Activated CD8-positive, alpha-beta T cell treated with anti-CD3 and anti-CD28 coated beads for 36 hours (primary cell): ENCODE measurements around the gene CLDN6. TPM values are rescaled to one million over a fixed set of nuclear protein-coding genes. Genes with fewer than 3 reads are reported as not detected.

ENCODE experiments used
- ATAC-seq: fragments of 200-7000 bp; cut with Tn5 transposase; one replicate; pipeline ENCODE4 v1.10.0; 2021; ENCODE audit warnings: mild to moderate bottlenecking, moderate library complexity
- CTCF ChIA-PET: fragments of 350-600 bp; sonication (Branson Sonifier 250); formaldehyde crosslinking; loops from one replicate; lab custom pipeline; 2021; ENCODE audit warnings: antibody characterized with exemption; lab: Charles Lee
- POLR2A ChIA-PET: fragments of 350-600 bp; sonication (Branson Sonifier 250); formaldehyde crosslinking; loops from one replicate; lab custom pipeline; 2021; ENCODE audit warnings: antibody characterized with exemption; lab: Charles Lee
- DNase-seq: peaks from one replicate; pipeline ENCODE4 v3.0.0-alpha.2; 2020
- H3K27ac Mint-ChIP-seq: one replicate; pipeline ENCODE4 v1.8.0; 2021; ENCODE audit warnings: mild to moderate bottlenecking, mixed read lengths
- H3K27me3 Mint-ChIP-seq: one replicate; pipeline ENCODE4 v1.8.0; 2021; ENCODE audit warnings: mixed read lengths
- H3K36me3 Mint-ChIP-seq: one replicate; pipeline ENCODE4 v1.8.0; 2021; ENCODE audit warnings: low read depth, mixed read lengths
- H3K4me1 Mint-ChIP-seq: one replicate; pipeline ENCODE4 v1.8.0; 2021; ENCODE audit warnings: low read depth, mixed read lengths
- H3K4me3 Mint-ChIP-seq: one replicate; pipeline ENCODE4 v1.8.0; 2021; ENCODE audit warnings: mild to moderate bottlenecking, moderate library complexity, mixed read lengths
- H3K9me3 Mint-ChIP-seq: one replicate; pipeline ENCODE4 v1.8.0; 2021; ENCODE audit warnings: mixed read lengths
- CTCF ChIP-seq: fragments of 200-600 bp; IDR thresholded peaks from one replicate; pipeline ENCODE4 v1.8.0; 2022; ENCODE audit warnings: antibody characterized with exemption, mild to moderate bottlenecking
- intact Hi-C: fragments of 100-400 bp; cut with micrococcal nuclease; formaldehyde crosslinking; loops from one replicate; pipeline ENCODE4 v1.10.0; 2022
- total RNA-seq, 2 experiments: library from RNA; stranded (reverse); gene quantifications; one replicate each; pipeline ENCODE4 v1.2.3, GENCODE V29; 2021

CLDN6 gene
- total RNA-seq, 2 experiments from 2014 or later = not detected

DNA sequence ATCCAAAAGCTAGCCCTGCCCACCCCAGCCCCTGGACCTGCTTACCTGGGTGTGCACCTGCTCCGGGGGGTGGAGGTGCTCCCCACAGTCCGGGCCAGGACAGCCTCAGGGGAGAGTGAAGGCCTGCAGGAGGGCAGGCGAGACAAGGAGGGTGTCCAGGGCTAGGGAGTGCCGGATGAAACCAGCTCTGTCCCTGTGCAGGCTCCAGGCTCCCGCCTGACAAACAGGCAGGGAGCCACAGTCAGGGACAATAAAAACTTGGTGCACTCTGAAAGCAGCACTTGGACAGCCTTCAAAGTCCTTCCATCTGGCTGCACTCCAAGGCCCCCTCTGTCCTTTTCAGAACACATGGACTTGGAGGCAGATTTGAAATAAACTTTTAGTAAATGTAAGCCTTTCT lies 44.9 kb downstream of the CLDN6 start:
- ATAC-seq (no peak), DNase-seq (no peak)
- Mint-ChIP-seq H3K27ac (no peak overlapping the region), H3K27me3 (peaks cover 5% of the 10 kb centered on the region), H3K4me3 (no peak overlapping the region), H3K36me3 (peaks cover 48% of the 10 kb centered on the region), H3K9me3 (no peaks in the 10 kb centered on the region), H3K4me1 (peaks cover 14% of the 10 kb centered on the region)
- ChIA-PET POLR2A (interaction anchor here (1.5 to 1.7 kb wide), 2 partner anchors 17 to 28 kb away, joined by 3 to 5 read pairs; no protein-coding TSS in a partner anchor), CTCF (interaction anchor here (1.2 to 2.1 kb wide), 2 partner anchors 8 to 54 kb away, joined by 3 to 6 read pairs; no protein-coding TSS in a partner anchor)
- TF ChIP-seq CTCF = no peak
- intact Hi-C loops = no loop called here

- peaks cover 8% of the 10 kb centered on the region for H3K27me3 Mint-ChIP-seq
- TF ChIP-seq CTCF = no peak
- ATAC-seq (no peak), DNase-seq (no peak)
- H3K27ac Mint-ChIP-seq = no peak overlapping the region
- ChIA-PET CTCF (interaction anchor here (0.8 to 2.1 kb wide), 4 partner anchors 9 to 55 kb away, joined by 3 to 6 read pairs (median 4); partner anchors contain the start of gene KREMEN2), POLR2A (interaction anchor here (1.1 to 2.2 kb wide), 4 partner anchors 8 to 106 kb away, joined by 3 to 16 read pairs (median 4); partner anchors contain the start of gene PKMYT1)
- no peaks in the 10 kb centered on the region for H3K9me3 Mint-ChIP-seq
- intact Hi-C loops = no loop called here
- peaks cover 40% of the 10 kb centered on the region for H3K36me3 Mint-ChIP-seq
- peaks cover 16% of the 10 kb centered on the region for H3K4me1 Mint-ChIP-seq
- no peak overlapping the region for H3K4me3 Mint-ChIP-seq
These were observed 45.8 kb downstream of the CLDN6 start for GRCh38 chr16:2971985-2972784.

GRCh38 chr16:2971134-2971984 lies 46.6 kb downstream of the CLDN6 start:
- no peak for TF ChIP-seq CTCF
- Mint-ChIP-seq H3K4me1 (peaks cover 16% of the 10 kb centered on the region), H3K27me3 (peaks cover 8% of the 10 kb centered on the region), H3K4me3 (peak overlapping the region; percentile 79), H3K9me3 (no peaks in the 10 kb centered on the region), H3K36me3 (peaks cover 32% of the 10 kb centered on the region), H3K27ac (no peak overlapping the region)
- CTCF ChIA-PET = interaction anchor here (1.2 to 2.1 kb wide), 2 partner anchors 10 to 56 kb away, joined by 3 to 6 read pairs; no protein-coding TSS in a partner anchor
- ATAC-seq (no peak), DNase-seq (no peak)
- POLR2A ChIA-PET = interaction anchor here (1.1 to 2.2 kb wide), 4 partner anchors 9 to 107 kb away, joined by 3 to 16 read pairs (median 4); partner anchors contain the start of gene PKMYT1
- intact Hi-C loops = no loop called here

- POLR2A ChIA-PET = interaction anchor here (0.7 to 2.4 kb wide), 7 partner anchors 9 to 891 kb away, joined by 3 to 20 read pairs (median 6); partner anchors contain the start of genes PKMYT1 and TNFRSF12A
- no peaks in the 10 kb centered on the region for H3K9me3 Mint-ChIP-seq
- ATAC-seq = no peak
- H3K4me3 Mint-ChIP-seq = peak overlapping the region; percentile 79
- CTCF ChIA-PET = interaction anchor here (0.6 to 1.7 kb wide), 12 partner anchors 8 to 126 kb away, joined by 3 to 14 read pairs (median 4); partner anchors contain the start of genes FLYWCH1, FLYWCH2 and PKMYT1
- peaks cover 19% of the 10 kb centered on the region for H3K4me1 Mint-ChIP-seq
- peaks cover 24% of the 10 kb centered on the region for H3K36me3 Mint-ChIP-seq
- TF ChIP-seq CTCF = no peak
- H3K27me3 Mint-ChIP-seq = peaks cover 15% of the 10 kb centered on the region
- H3K27ac Mint-ChIP-seq = no peak overlapping the region
- intact Hi-C loops = no loop called here
- DNase-seq = no peak
These were observed 47.4 kb downstream of the CLDN6 start for GRCh38 chr16:2970563-2970962.
